ENCODE results near the gene STAT1.
A peak's percentile ranks its signal among the peaks of the same experiment; 100 is the strongest.
"Not testable (repeated sequence)": the region's sequence is repeated elsewhere in the genome, so short reads cannot be mapped to it uniquely, and the experiment has no call there.

STAT1 gene

DNA sequence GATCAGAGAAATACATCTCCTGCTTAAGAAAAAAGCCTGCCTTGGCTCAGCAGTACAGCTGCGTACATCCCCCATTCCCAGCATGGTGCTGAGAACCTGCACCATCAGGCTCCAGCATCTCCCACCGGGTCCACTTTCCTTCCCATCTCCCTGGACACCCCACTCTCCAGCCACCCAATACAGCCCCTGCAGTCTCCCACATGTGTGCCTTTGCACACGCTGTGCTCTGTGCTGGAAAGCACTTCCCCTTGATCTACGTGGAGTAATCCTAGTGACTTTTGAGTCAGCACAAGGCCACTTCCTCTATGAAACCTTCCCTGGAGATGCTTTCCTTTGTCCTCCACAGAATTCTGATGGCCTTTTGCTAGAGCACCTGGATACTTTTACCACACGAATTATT lies 17.0 kb downstream of the STAT1 start:
- DNase-seq (ENCODE audit: extremely low read depth, low read depth) = no peak

DNA sequence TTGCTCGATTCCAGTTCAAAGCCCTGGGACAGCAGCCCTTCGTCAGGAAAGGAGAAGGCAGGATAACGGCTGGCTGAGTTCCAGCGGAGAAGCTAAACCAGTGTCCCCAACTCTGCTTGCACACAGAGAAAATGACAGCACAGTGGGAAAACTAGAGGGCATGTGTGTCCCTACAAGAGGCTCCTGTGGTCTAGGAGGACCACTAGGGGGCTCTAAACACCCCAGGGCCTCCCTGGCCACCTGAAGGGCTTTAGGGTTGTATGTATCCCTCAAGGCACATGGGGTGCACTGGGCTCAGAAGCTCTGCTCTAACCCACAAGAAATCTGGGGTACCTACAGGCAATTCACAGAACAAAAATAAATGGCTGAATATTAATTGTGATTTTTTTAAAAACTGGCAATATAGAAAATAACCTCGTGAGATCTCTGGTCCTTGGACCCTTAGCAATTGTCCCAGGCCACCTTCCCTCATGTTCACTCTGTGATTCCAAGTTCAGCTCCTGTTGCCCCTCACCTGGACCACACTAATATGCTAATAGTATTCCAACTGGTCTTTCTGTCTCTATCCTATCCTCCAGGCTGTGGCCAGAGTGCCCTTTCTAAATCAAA lies 17.5 kb downstream of the STAT1 start:
- DNase-seq (ENCODE audit: extremely low read depth, low read depth) = no peak
- no peak overlapping the region for H3K4me3 ChIP-seq (replicated peaks; ENCODE audit: low read depth, low read length)
- TF ChIP-seq CTCF (IDR thresholded peaks at IDR 0.05; ENCODE audit: low read depth, low read length, missing control alignments) = peak; percentile 75

More for the DNA sequence above, 17.0 kb downstream of the STAT1 start:
- no peak for TF ChIP-seq CTCF (IDR thresholded peaks at IDR 0.05; ENCODE audit: low read depth, low read length, missing control alignments)
- no peak overlapping the region for H3K4me3 ChIP-seq (replicated peaks; ENCODE audit: low read depth, low read length)

DNA sequence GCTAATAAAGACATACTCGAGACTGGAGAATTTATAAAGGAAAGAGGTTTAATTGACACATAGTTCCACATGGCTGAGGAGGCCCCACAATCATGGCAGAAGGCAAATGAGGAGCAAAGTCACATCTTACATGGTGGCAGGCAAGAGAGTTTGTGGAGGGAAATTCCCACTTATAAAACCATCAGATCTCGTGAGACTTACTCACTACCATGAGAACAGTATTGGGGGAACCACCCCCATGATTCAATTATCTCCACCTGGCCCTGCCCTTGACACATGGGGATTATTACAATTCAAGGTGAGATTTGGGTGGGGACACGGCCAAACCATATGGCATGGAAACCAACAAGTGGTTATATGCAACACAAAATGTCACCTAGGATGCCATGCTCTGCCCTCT lies 18.7 kb downstream of the STAT1 start:
- not testable (repeated sequence) for H3K4me3 ChIP-seq (replicated peaks; ENCODE audit: low read depth, low read length); DNase-seq (ENCODE audit: extremely low read depth, low read depth)

DNA sequence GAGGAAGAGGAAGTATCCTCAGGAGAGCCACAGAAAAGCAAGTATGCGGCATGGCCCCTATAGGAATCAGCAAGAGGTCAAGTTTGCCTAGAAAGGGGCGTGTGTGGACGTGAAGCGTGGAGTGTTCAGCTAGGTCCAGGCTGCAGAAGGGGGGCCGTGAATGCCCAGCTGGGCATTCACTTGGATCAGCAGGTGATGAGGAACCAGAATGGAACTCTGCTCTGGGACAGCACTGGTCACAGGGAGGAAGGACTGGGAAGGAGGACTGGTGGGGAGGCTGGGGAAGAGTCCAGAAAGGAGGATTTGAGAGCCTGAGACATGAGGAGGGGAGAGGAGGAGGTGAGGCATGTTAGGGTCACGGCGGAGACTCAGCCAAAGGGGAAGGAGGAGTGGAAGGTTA lies 19.8 kb downstream of the STAT1 start:
- TF ChIP-seq CTCF (IDR thresholded peaks at IDR 0.05; ENCODE audit: low read depth, low read length, missing control alignments) = no peak
- H3K4me3 ChIP-seq (replicated peaks; ENCODE audit: low read depth, low read length) = no peak overlapping the region
- no peak for DNase-seq (ENCODE audit: extremely low read depth, low read depth)

- TF ChIP-seq CTCF (IDR thresholded peaks at IDR 0.05; ENCODE audit: low read depth, low read length, missing control alignments) = no peak
- no peak for DNase-seq (ENCODE audit: extremely low read depth, low read depth)
- no peak overlapping the region for H3K4me3 ChIP-seq (replicated peaks; ENCODE audit: low read depth, low read length)
These were observed 20.7 kb downstream of the STAT1 start for GRCh38 chr2:190993292-190993643.

DNA sequence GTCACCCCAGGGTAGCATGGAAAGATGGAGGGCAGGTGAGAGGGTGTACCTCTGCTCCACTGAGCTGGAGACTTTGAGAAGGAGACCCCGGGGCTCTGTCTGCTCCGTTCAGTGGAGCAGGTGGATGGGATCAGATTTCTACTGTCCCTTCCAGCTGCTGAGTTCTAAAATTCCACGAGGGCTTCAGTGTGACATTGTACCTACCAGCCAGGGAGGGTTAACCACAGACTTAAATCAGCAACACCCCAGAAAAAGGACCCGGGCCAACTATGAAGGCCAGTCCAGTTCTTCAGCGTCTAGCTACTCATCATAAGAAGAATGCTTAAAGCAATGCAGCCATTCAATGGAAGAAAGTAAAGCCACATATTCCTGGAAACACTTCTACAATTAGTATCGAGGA lies 23.8 kb downstream of the STAT1 start:
- H3K4me3 ChIP-seq (replicated peaks; ENCODE audit: low read depth, low read length) = no peak overlapping the region
- DNase-seq (ENCODE audit: extremely low read depth, low read depth) = no peak
- no peak for TF ChIP-seq CTCF (IDR thresholded peaks at IDR 0.05; ENCODE audit: low read depth, low read length, missing control alignments)

- no peak for DNase-seq (ENCODE audit: extremely low read depth, low read depth)
- no peak overlapping the region for H3K4me3 ChIP-seq (replicated peaks; ENCODE audit: low read depth, low read length)
- no peak for TF ChIP-seq CTCF (IDR thresholded peaks at IDR 0.05; ENCODE audit: low read depth, low read length, missing control alignments)
These were observed 25.1 kb downstream of the STAT1 start for GRCh38 chr2:190988910-190989309.

Data from HFF-Myc (cell line).